Endothelial cell of umbilical vein (primary cell): ENCODE data around the gene LEUTX. TPM values are rescaled to one million over a fixed set of nuclear protein-coding genes. Genes with fewer than 3 reads are reported as not detected.

Experiments
- BruUV-seq: library from RNA; stranded (reverse); fragments of 400-500 nt; replicated peaks from 2 replicates; lab custom pipeline; 2021; lab: Mats Ljungman, UMichigan
- CTCF ChIA-PET: fragments of 300-600, 350-600 bp; sonication (Branson Sonifier 250); formaldehyde crosslinking; loops from one replicate; lab custom pipeline; 2021; ENCODE audit warnings: antibody characterized with exemption, inconsistent platforms; lab: Charles Lee
- POLR2A ChIA-PET: fragments of 300-600, 350-600 bp; sonication (Branson Sonifier 250); formaldehyde crosslinking; loops from one replicate; lab custom pipeline; 2021; ENCODE audit warnings: antibody characterized with exemption, inconsistent platforms; lab: Charles Lee
- DNase-seq: peaks from one replicate; pipeline ENCODE4 v3.0.0-alpha.2; 2011; ENCODE audit warnings: low read depth, low spot score
- FAIRE-seq: peaks from 2 replicates; lab custom pipeline; 2011; peaks lifted over from hg19 to GRCh38; lab: Jason Lieb, UNC
- H2AFZ ChIP-seq: 2 replicates; pipeline ENCODE4 v1.6.0; 2012; ENCODE audit warnings: low read depth, low read length, control low read depth, inconsistent platforms
- H3K27ac ChIP-seq: 2 replicates; pipeline ENCODE4 v1.5.1; 2011; ENCODE audit warnings: low read depth, mild to moderate bottlenecking, control low read depth, low read length, moderate library complexity; ENCODE audit not compliant: insufficient read depth
- H3K27me3 ChIP-seq, 2 experiments: 2 replicates each; pipeline versions ENCODE4 v1.6.0 to v1.6.1; 2011; ENCODE audit warnings: low read length in 2 of 2, mixed read lengths in 1 of 2; ENCODE audit not compliant: control insufficient read depth in 2 of 2, insufficient read depth in 2 of 2
- H3K36me3 ChIP-seq, 2 experiments: 2 replicates in 1 of 2; 3 replicates in 1 of 2; pipeline ENCODE4 v1.5.1; 2011; ENCODE audit warnings: low read length in 2 of 2, mild to moderate bottlenecking in 1 of 2, moderate library complexity in 1 of 2; ENCODE audit not compliant: control insufficient read depth in 2 of 2, insufficient read depth in 2 of 2; ENCODE audit errors: extremely low read depth in 1 of 2
- H3K4me1 ChIP-seq: 3 replicates; pipeline ENCODE4 v1.5.1; 2011; ENCODE audit warnings: mild to moderate bottlenecking, low read length; ENCODE audit not compliant: control insufficient read depth, insufficient read depth; ENCODE audit errors: extremely low read depth
- H3K4me2 ChIP-seq: 2 replicates; pipeline ENCODE4 v1.6.1; 2011; ENCODE audit warnings: low read length, control low read depth, mixed read lengths; ENCODE audit not compliant: insufficient read depth
- H3K4me3 ChIP-seq, 3 experiments: fragments of 200-600 bp in 1 of 3; sonication (generic), shearing (Covaris generic) in 1 of 3; replicated peaks in 1 of 3; 2 replicates each; pipeline ENCODE4 v1.5.1; 2011 to 2016; ENCODE audit warnings: control low read depth in 3 of 3, low read length in 3 of 3, mild to moderate bottlenecking in 2 of 3, inconsistent platforms in 1 of 3, low read depth in 1 of 3, moderate library complexity in 1 of 3; ENCODE audit not compliant: insufficient read depth in 1 of 3
- H3K79me2 ChIP-seq: 2 replicates; pipeline ENCODE4 v1.6.0; 2012; ENCODE audit warnings: low read length, inconsistent platforms; ENCODE audit not compliant: control insufficient read depth, insufficient read depth
- H3K9ac ChIP-seq: replicated peaks from 2 replicates; pipeline ENCODE3; 2011; ENCODE audit warnings: low read length, control low read depth; ENCODE audit not compliant: insufficient read depth; ENCODE audit errors: extremely low read depth
- H3K9me1 ChIP-seq: replicated peaks from 3 replicates; pipeline ENCODE4 v1.6.0; 2011; ENCODE audit warnings: mild to moderate bottlenecking, low read length; ENCODE audit not compliant: control insufficient read depth, insufficient read depth; ENCODE audit errors: extremely low read depth
- H3K9me3 ChIP-seq: replicated peaks from 2 replicates; pipeline ENCODE4 v1.5.1; 2012; ENCODE audit warnings: low read length, inconsistent platforms; ENCODE audit not compliant: control insufficient read depth, insufficient read depth
- H4K20me1 ChIP-seq: replicated peaks from 2 replicates; pipeline ENCODE3; 2011; ENCODE audit warnings: mild to moderate bottlenecking, low read length; ENCODE audit not compliant: control insufficient read depth, insufficient read depth; ENCODE audit errors: extremely low read depth
- EZH2 ChIP-seq: IDR thresholded peaks from 2 replicates; pipeline ENCODE4 v1.6.1; 2012; ENCODE audit warnings: borderline replicate concordance, low read depth, mild to moderate bottlenecking, moderate library complexity, low read length, inconsistent platforms; ENCODE audit not compliant: severe bottlenecking
- FOS ChIP-seq: IDR thresholded peaks from 2 replicates; pipeline ENCODE4 v1.6.1; 2011; ENCODE audit warnings: mild to moderate bottlenecking, low read length, moderate library complexity, borderline replicate concordance; ENCODE audit not compliant: insufficient read depth
- GATA2 ChIP-seq: IDR thresholded peaks from 2 replicates; pipeline ENCODE4 v1.7.0; 2011; ENCODE audit warnings: low read depth, mild to moderate bottlenecking, moderate library complexity, mixed read lengths, low read length; ENCODE audit not compliant: insufficient read length, insufficient read depth
- JUN ChIP-seq: IDR thresholded peaks from 2 replicates; pipeline ENCODE4 v1.6.1; 2011; ENCODE audit warnings: borderline replicate concordance, low read depth; ENCODE audit not compliant: insufficient read length, insufficient read depth
- MAX ChIP-seq: IDR thresholded peaks from 2 replicates; pipeline ENCODE4 v1.6.1; 2011; ENCODE audit not compliant: insufficient read depth, insufficient read length
- MYC ChIP-seq: IDR thresholded peaks from one replicate; pipeline ENCODE4 v1.6.1; 2011; ENCODE audit warnings: mild to moderate bottlenecking, low read depth, low read length
- POLR2A ChIP-seq: IDR thresholded peaks from 2 replicates; pipeline ENCODE4 v1.6.1; 2012; ENCODE audit warnings: low read depth, mild to moderate bottlenecking, control low read depth, low read length
- dilution Hi-C: fragments of 300-500 bp; cut with MboI; formaldehyde crosslinking; loops from one replicate; pipeline ENCODE4 v1.15.0; 2019; ENCODE audit warnings: low sequenced_read_pairs; ENCODE audit not compliant: extremely low pct_ligation_motif_present
- intact Hi-C: fragments of 100-400 bp; cut with micrococcal nuclease; formaldehyde crosslinking; loops from one replicate; pipeline ENCODE4 v1.10.0; 2022
- polyA plus RNA-seq, 4 experiments: library from polyadenylated mRNA; depleted of rRNA in 3 of 4; stranded (reverse) in 3 of 4; unstranded in 1 of 4; fragments of >200 nt; gene quantifications; 2 replicates each; pipeline versions ENCODE4 v1.2.1 to v1.2.3, GENCODE V29; 2011 to 2012; ENCODE audit warnings: missing spikeins in 1 of 4
- total RNA-seq: library from RNA; stranded (reverse); gene quantifications from 2 replicates; pipeline ENCODE4 v1.2.3, GENCODE V29; 2021
- TF ChIP-seq, protein P1 (sequence below), 2 donors: IDR thresholded peaks; 1 replicate in 1 of 2; 2 replicates in 1 of 2; pipeline ENCODE4 v1.5.1; 2011; ENCODE audit warnings: low read length in 2 of 2, mild to moderate bottlenecking in 2 of 2, moderate library complexity in 2 of 2, control low read depth in 1 of 2, inconsistent platforms in 1 of 2, low read depth in 1 of 2; ENCODE audit not compliant: insufficient read depth in 1 of 2; ENCODE audit errors: extremely low read depth in 1 of 2

LEUTX gene
- total and polyA plus RNA-seq, 2 donors (not counting 3 experiments of a cell fraction or from before 2014, with no cell fraction given), result not detected

DNA sequence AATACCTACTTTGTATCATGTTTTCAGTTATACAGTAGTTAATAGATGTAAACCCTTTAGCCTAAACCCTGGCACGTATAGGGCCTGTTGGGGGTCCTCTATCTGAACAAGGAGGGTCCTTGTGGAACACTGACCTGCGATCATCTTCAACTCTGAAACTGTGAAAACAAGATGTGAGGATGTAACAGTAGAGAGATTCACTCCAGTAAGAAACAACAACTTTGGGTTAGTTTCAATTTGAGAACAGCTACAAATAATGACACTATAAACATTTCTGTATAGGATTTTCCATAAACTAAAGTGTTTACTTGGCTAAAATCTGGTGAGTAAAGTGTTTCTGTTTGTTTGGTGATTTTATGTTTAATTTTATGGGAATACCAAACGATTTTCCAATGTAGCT lies 43.0 kb upstream of the LEUTX start:
- FAIRE-seq (no peak), DNase-seq (no peak)
- Histone ChIP-seq H3K9me1 (no peaks in the 10 kb centered on the region), H3K79me2 (no peaks in the 10 kb centered on the region), H3K36me3 (no peaks in the 10 kb centered on the region), H3K4me2 (no peak overlapping the region), H3K9ac (no peak overlapping the region), H3K27me3 (peaks cover 0 to 3% of the 10 kb centered on the region in 2 experiments), H3K9me3 (no peaks in the 10 kb centered on the region), H2AFZ (no peak overlapping the region), H4K20me1 (no peaks in the 10 kb centered on the region), H3K4me3 (no peak overlapping the region), H3K4me1 (no peaks in the 10 kb centered on the region), H3K27ac (no peak overlapping the region)
- intact Hi-C loops (no loop called here), dilution Hi-C loops (no loop called here)
- TF ChIP-seq EZH2, result no peak
- TF ChIP-seq, protein P1, sequence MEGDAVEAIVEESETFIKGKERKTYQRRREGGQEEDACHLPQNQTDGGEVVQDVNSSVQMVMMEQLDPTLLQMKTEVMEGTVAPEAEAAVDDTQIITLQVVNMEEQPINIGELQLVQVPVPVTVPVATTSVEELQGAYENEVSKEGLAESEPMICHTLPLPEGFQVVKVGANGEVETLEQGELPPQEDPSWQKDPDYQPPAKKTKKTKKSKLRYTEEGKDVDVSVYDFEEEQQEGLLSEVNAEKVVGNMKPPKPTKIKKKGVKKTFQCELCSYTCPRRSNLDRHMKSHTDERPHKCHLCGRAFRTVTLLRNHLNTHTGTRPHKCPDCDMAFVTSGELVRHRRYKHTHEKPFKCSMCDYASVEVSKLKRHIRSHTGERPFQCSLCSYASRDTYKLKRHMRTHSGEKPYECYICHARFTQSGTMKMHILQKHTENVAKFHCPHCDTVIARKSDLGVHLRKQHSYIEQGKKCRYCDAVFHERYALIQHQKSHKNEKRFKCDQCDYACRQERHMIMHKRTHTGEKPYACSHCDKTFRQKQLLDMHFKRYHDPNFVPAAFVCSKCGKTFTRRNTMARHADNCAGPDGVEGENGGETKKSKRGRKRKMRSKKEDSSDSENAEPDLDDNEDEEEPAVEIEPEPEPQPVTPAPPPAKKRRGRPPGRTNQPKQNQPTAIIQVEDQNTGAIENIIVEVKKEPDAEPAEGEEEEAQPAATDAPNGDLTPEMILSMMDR (IDR thresholded peaks at IDR 0.05; ENCODE audit: extremely low read depth in 1 of 2, insufficient read depth in 1 of 2, low read depth in 1 of 2, low read length in 2 of 2), result no peak
- TF ChIP-seq JUN, result no peak
- no peak for TF ChIP-seq MAX
- TF ChIP-seq FOS, result no peak
- no peak for TF ChIP-seq GATA2
- TF ChIP-seq POLR2A, result no peak
- TF ChIP-seq MYC, result no peak
- no TSS peak for BruUV-seq
- ChIA-PET POLR2A (no interaction called here), CTCF (no interaction called here)
